Measurements from ENCODE around the gene PLPPR2. TPM values are rescaled to one million over a fixed set of nuclear protein-coding genes. Genes with fewer than 3 reads are reported as not detected.
A peak's percentile ranks its signal among the peaks of the same experiment; 100 is the strongest.

PLPPR2 gene
- polyA plus RNA-seq, 3 donors = 35.0 to 99.4 (median 45.5) TPM

GRCh38 chr19:11356074-11356397 is 804 bp downstream of the PLPPR2 start:
- peak overlapping the region; percentile 66 for H3K9ac ChIP-seq (ENCODE audit: insufficient read depth, low read length, poor library complexity, severe bottlenecking)
- peaks cover 4 to 6% (median 5%) of the 10 kb centered on the region in 3 donors for H3K27me3 Mint-ChIP-seq (ENCODE audit: low read depth in 3 of 3)
- H3K4me3 Mint-ChIP-seq = peak overlapping the region; percentile 84 to 96

More at GRCh38 chr19:11356074-11356397, 804 bp downstream of the PLPPR2 start:
- TF ChIP-seq CTCF (IDR thresholded peaks at IDR 0.05) = no peak
- intact Hi-C loops (cut with micrococcal nuclease) = no loop called here
- H3K27ac ChIP-seq (ENCODE audit: low read depth in 1 of 2, low read length in 2 of 2) = peak overlapping the region in 1 of 2 donors; percentile 69
- peak overlapping the region; percentile 67 to 87 (median 73) for H3K4me3 ChIP-seq (replicated peaks in 1 of 3; ENCODE audit: low read depth in 2 of 3, low read length in 3 of 3)
- H3K4me1 ChIP-seq (ENCODE audit: control insufficient read depth in 1 of 2, insufficient read depth in 2 of 2, low read length in 2 of 2) = peaks cover 18 to 26% of the 10 kb centered on the region in 2 donors
- H3K9me3 ChIP-seq (replicated peaks in 1 of 2; ENCODE audit: control insufficient read depth in 1 of 2, insufficient read depth in 1 of 2, low read length in 2 of 2) = no peaks in the 10 kb centered on the region
- peak overlapping the region; percentile 95 for H3K4me2 ChIP-seq (replicated peaks; ENCODE audit: extremely low read depth, low read length, poor library complexity, severe bottlenecking)
- peaks cover 18 to 35% of the 10 kb centered on the region in 2 donors for H3K36me3 ChIP-seq (replicated peaks in 1 of 2; ENCODE audit: control insufficient read depth in 1 of 2, insufficient read depth in 2 of 2, low read length in 2 of 2)
- no peaks in the 10 kb centered on the region for H3K27me3 ChIP-seq (ENCODE audit: control insufficient read depth in 2 of 2, insufficient read depth in 2 of 2, low read length in 2 of 2)
- peaks cover 14% of the 10 kb centered on the region for H3K79me2 ChIP-seq (ENCODE audit: insufficient read depth, low read length)
- Mint-ChIP-seq H3K36me3 (peaks cover 37 to 65% of the 10 kb centered on the region in 2 donors), H3K4me1 (peaks cover 37% of the 10 kb centered on the region), H3K9me3 (peaks cover 0 to 2% (median 0%) of the 10 kb centered on the region in 7 donors), H3K27ac (peak overlapping the region in 6 of 7 donors; percentile 80 to 94 (median 87))
- H4K20me1 ChIP-seq (ENCODE audit: insufficient read depth, low read length) = peaks cover 41% of the 10 kb centered on the region
- peak overlapping the region; percentile 67 for H2AFZ ChIP-seq (ENCODE audit: insufficient read depth, low read depth, low read length, poor library complexity, severe bottlenecking)
- 95% methylated on average over 6 of the region's 6 CpGs for WGBS (ENCODE audit: insufficient coverage)
- no peak for DNase-seq
